ENCODE results near the gene CD36. TPM values are rescaled to one million over a fixed set of nuclear protein-coding genes. Genes with fewer than 3 reads are reported as not detected.
A peak's percentile ranks its signal among the peaks of the same experiment; 100 is the strongest.

CD36 gene
- total RNA-seq, 3 donors from 2014 or later, result 240 to 2,026 (median 919) TPM

GRCh38 chr7:80641548-80641947 is 3.1 kb downstream of the CD36 start:
- no peaks in the 10 kb centered on the region for H3K36me3 ChIP-seq
- no peak for DNase-seq (ENCODE audit: low spot score in 2 of 2)
- no peak overlapping the region for H3K27ac ChIP-seq
- intact Hi-C loops (cut with DNase I; ENCODE audit: low total_unique reads), result no loop called here
- H3K4me1 ChIP-seq, result no peaks in the 10 kb centered on the region
- no peaks in the 10 kb centered on the region for H3K9me3 ChIP-seq
- peak overlapping the region in 2 of 3 donors; percentile 27 to 34 for H3K4me3 ChIP-seq
- no peaks in the 10 kb centered on the region for H3K27me3 ChIP-seq
- TF ChIP-seq POLR2AphosphoS5 (IDR thresholded peaks at IDR 0.05), result no peak
- no peak for TF ChIP-seq POLR2A (IDR thresholded peaks at IDR 0.05)
- TF ChIP-seq CTCF (IDR thresholded peaks at IDR 0.05), result no peak

GRCh38 chr7:80642871-80643270 is 4.4 kb downstream of the CD36 start:
- peak overlapping the region in 2 of 3 donors; percentile 19 to 27 for H3K4me3 ChIP-seq

GRCh38 chr7:80643336-80643915 is 5.0 kb downstream of the CD36 start:
- Histone ChIP-seq H3K36me3 (no peaks in the 10 kb centered on the region), H3K4me1 (no peaks in the 10 kb centered on the region), H3K4me3 (peak overlapping the region in 2 of 3 donors; percentile 19 to 27), H3K27ac (peak overlapping the region in 1 of 2 donors; percentile 2), H3K9me3 (no peaks in the 10 kb centered on the region), H3K27me3 (no peaks in the 10 kb centered on the region)
- intact Hi-C loops (cut with DNase I; ENCODE audit: low total_unique reads), result no loop called here
- DNase-seq (ENCODE audit: low spot score in 2 of 2), result no peak
- TF ChIP-seq POLR2A (IDR thresholded peaks at IDR 0.05) (no peak), POLR2AphosphoS5 (IDR thresholded peaks at IDR 0.05) (no peak), CTCF (IDR thresholded peaks at IDR 0.05) (no peak)

More at GRCh38 chr7:80642871-80643270, 4.4 kb downstream of the CD36 start:
- TF ChIP-seq POLR2AphosphoS5 (IDR thresholded peaks at IDR 0.05) (no peak), POLR2A (IDR thresholded peaks at IDR 0.05) (no peak), CTCF (IDR thresholded peaks at IDR 0.05) (no peak)
- H3K36me3 ChIP-seq, result no peaks in the 10 kb centered on the region
- no peak for DNase-seq (ENCODE audit: low spot score in 2 of 2)
- no peaks in the 10 kb centered on the region for H3K9me3 ChIP-seq
- no peaks in the 10 kb centered on the region for H3K4me1 ChIP-seq
- intact Hi-C loops (cut with DNase I; ENCODE audit: low total_unique reads), result no loop called here
- no peaks in the 10 kb centered on the region for H3K27me3 ChIP-seq
- no peak overlapping the region for H3K27ac ChIP-seq

GRCh38 chr7:80644054-80644453 is 5.6 kb downstream of the CD36 start:
- Histone ChIP-seq H3K4me3 (peak overlapping the region in 2 of 3 donors; percentile 19 to 27), H3K27me3 (no peaks in the 10 kb centered on the region), H3K36me3 (no peaks in the 10 kb centered on the region), H3K27ac (no peak overlapping the region), H3K9me3 (no peaks in the 10 kb centered on the region), H3K4me1 (no peaks in the 10 kb centered on the region)
- intact Hi-C loops (cut with DNase I; ENCODE audit: low total_unique reads), result no loop called here
- TF ChIP-seq POLR2A (IDR thresholded peaks at IDR 0.05), result no peak
- TF ChIP-seq CTCF (IDR thresholded peaks at IDR 0.05), result no peak
- no peak for TF ChIP-seq POLR2AphosphoS5 (IDR thresholded peaks at IDR 0.05)
- DNase-seq (ENCODE audit: low spot score in 2 of 2), result no peak

- intact Hi-C loops (cut with DNase I; ENCODE audit: low total_unique reads), result no loop called here
- H3K36me3 ChIP-seq, result no peaks in the 10 kb centered on the region
- DNase-seq (ENCODE audit: low spot score in 2 of 2), result no peak
- peak overlapping the region in 2 of 3 donors; percentile 9 to 17 for H3K4me3 ChIP-seq
- no peak for TF ChIP-seq POLR2A (IDR thresholded peaks at IDR 0.05)
- TF ChIP-seq POLR2AphosphoS5 (IDR thresholded peaks at IDR 0.05), result no peak
- no peak for TF ChIP-seq CTCF (IDR thresholded peaks at IDR 0.05)
- H3K27me3 ChIP-seq, result no peaks in the 10 kb centered on the region
- H3K9me3 ChIP-seq, result no peaks in the 10 kb centered on the region
- H3K4me1 ChIP-seq, result no peaks in the 10 kb centered on the region
- no peak overlapping the region for H3K27ac ChIP-seq
Measured at GRCh38 chr7:80646083-80646865, 7.8 kb downstream of the CD36 start.

Data from breast epithelium (tissue), 4 donors.